PFSK-1 (cell line): ENCODE results near the gene TBC1D17.

ENCODE experiments used
- POLR2AphosphoS5 ChIP-seq: IDR thresholded peaks from 2 replicates; pipeline ENCODE4 v1.6.1; 2012; ENCODE audit warnings: low read depth, mild to moderate bottlenecking, control low read depth, low read length, moderate library complexity
- REST ChIP-seq, 2 experiments: IDR thresholded peaks; 2 replicates each; pipeline versions ENCODE4 v1.6.1 to v1.8.0; 2011 to 2012; ENCODE audit warnings: low read depth in 2 of 2, low read length in 2 of 2, control low read depth in 1 of 2, inconsistent platforms in 1 of 2, mild to moderate bottlenecking in 1 of 2, moderate library complexity in 1 of 2; ENCODE audit not compliant: insufficient read depth in 1 of 2
- SIN3A ChIP-seq: IDR thresholded peaks from 2 replicates; pipeline ENCODE4 v1.6.1; 2012; ENCODE audit warnings: mild to moderate bottlenecking, low read length, moderate library complexity, borderline replicate concordance; ENCODE audit not compliant: insufficient read depth
- TAF1 ChIP-seq: IDR thresholded peaks from 2 replicates; pipeline ENCODE4 v1.6.1; 2012; ENCODE audit warnings: low read length, control low read depth, borderline replicate concordance; ENCODE audit not compliant: insufficient read depth

GRCh38 chr19:49845414-49845813 lies 32.1 kb upstream of the TBC1D17 start:
- TF ChIP-seq POLR2AphosphoS5 (no peak), REST (IDR thresholded peaks at IDR 0.05; ENCODE audit: insufficient read depth in 1 of 2, low read depth in 2 of 2, low read length in 2 of 2) (no peak), SIN3A (no peak), TAF1 (no peak)
